Fibroblast of skin of left quadriceps (primary cell): ENCODE results near the gene WFS1.

Source experiments
- DNase-seq, 2 experiments: peaks; one replicate each; pipeline ENCODE4 v3.0.0-alpha.2; 2013; ENCODE audit warnings: low read depth in 2 of 2

Gene WFS1

GRCh38 chr4:6235901-6236640 lies 33.6 kb upstream of the WFS1 start:
- no peak for DNase-seq

DNA sequence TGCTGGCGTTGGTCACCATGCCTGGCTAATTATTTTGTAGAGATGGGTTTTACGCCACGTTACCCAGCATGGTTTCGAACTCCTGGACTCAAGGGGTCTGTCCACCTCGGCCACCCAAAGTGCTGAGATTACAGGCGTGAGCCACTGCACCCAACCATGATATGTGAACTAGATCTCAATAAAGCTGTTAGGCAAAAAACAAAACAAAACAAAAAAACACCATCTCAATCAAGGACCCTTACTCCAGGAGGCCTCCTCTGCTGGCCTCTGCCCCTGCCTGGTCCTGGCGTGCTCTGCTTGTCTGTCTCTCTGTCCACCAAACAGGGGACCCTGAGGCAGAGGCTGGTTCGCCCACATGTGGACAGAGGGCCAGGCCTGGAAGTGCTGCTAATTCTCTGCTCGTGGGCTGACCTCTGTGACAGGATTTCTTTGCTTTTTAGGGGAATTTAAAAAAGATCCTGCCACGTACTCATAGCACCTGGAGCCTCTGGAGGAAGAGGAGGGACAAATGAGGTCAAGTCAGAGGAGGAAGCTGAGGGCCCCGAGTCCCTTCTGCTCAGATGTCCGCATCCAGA lies 32.7 kb upstream of the WFS1 start:
- DNase-seq: no peak

DNA sequence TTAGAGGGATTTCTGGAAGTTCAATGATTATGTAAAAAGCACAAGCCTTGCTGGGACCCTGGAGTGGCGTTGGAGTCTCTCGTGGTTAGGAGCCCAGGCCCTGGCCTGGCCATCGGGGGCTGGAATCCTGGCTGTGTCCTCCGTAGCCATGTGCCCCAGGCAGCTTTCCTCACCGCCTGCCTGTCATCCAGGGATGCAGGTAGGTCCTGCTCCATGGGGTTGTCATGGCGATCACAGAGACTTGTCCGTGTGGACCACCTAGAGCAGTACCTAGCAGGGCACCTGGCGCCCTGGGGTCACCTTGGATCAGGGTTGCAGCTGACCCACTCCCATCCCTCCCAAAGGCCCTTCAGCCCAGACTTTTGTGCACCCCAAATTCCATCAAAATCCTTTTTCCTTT lies 30.2 kb upstream of the WFS1 start:
- DNase-seq: no peak

DNA sequence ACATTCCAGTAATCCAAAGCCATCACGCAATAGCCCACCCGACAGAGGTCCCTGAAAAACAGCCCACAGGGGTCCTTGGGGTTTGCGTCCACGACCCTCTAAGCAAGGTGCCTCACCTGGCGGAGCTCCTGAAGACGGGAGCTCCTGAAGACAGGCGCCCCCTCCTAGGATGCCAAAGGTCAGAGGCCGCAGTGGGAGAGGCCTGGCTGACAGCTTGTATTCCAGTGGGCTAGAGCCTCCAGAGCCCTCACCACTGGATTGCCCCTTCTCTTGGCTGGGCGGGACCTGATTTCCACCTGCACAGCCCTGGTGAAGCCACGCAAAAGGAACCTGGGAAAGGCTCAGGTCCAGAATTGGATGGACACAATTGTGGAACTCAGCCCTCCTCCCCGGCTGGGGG lies 29.7 kb upstream of the WFS1 start:
- DNase-seq: no peak

DNA sequence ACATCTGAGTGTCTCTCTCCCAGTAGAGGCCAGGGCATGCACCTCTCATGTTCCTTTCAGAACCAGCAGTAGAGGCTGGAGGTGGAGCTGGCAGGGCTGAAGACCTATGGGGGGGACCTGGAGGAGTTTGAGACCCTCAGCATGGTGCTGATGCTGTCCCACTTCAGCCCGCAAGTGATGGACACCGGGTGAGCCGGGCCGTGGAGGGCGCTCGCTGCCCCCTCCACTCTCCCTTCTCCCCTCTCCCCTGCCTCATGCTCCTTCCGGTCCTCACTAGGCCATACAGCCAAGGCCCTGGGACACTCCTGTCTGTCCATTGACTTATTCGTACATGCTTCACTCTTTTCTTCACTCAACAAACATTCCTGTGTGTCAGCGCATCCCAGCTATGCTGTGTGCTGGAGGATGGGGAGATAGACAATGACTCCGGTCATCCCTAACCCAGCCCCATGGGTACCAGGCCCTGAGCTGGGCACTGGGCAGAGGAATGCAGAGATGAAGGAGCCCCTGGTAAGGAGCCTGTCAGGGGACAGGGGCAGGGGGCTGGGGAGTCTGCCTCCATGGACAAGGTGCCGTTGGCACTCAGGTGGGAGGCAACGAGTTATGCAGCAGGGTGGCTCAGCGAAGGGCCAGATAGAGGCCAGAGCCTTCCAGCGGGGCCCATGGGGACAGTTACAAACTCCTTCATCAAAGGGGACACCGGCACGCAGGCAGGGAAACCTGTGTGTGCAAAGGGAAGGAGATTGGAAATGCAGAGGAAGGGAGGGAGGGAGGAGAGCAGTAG lies 28.4 kb upstream of the WFS1 start:
- no peak for DNase-seq

- DNase-seq: no peak
Measured at GRCh38 chr4:6242271-6243029, 27.2 kb upstream of the WFS1 start.

DNA sequence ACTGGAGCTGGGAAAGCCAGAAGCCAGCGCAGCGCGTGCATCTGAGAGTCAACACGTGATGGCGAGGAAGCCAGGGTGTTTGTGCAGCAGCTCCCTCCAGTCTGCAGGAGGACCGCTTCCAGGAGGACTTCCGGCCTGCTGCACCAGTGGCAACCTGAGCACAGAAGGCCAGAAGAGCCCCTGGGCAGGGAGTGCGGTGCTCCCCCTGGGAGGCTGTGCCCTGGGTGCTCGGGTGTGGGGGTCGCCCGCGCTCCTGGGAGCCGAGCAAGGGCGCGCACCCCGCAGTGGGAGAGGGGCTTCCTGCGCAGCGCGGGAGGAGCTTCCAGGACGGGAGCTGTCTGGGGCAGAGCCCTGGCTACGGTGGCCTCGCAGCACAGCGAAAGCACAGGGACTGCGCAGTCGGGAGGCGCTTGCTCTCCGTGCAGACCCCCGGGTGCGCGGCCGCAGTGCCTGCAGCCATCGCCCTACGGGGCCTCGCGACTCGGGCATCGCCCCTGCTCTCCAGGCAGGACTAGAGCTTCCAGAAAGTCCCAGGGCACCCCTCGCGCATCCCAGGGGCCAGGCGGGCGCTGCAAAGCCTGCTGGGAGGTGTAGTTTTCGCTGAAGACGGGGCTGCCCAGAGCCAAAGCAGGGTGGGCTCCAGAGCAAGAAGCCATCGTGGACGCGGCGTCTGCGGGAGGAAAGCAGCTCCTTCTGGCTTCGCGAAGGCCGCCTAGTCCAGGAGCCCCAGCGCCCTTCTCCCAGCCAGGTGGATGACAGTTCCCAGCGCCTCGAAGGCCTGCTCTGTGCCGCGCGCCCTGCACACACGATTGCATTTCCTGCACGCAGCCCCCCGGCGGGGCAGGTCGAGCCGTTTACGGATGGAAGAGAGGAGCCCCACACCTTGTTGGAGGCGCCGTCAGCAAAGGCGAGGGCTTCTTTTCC lies 24.1 kb upstream of the WFS1 start:
- no peak for DNase-seq

- no peak for DNase-seq
Measured at GRCh38 chr4:6246170-6246634, 23.4 kb upstream of the WFS1 start.

GRCh38 chr4:6248394-6248793 lies 21.3 kb upstream of the WFS1 start:
- no peak for DNase-seq

- DNase-seq: peak; percentile 35 to 40
Measured at GRCh38 chr4:6250235-6250983, 19.2 kb upstream of the WFS1 start.

GRCh38 chr4:6250984-6251295 lies 18.7 kb upstream of the WFS1 start:
- DNase-seq: no peak

- DNase-seq: no peak
Measured at GRCh38 chr4:6251365-6251764, 18.3 kb upstream of the WFS1 start.

DNA sequence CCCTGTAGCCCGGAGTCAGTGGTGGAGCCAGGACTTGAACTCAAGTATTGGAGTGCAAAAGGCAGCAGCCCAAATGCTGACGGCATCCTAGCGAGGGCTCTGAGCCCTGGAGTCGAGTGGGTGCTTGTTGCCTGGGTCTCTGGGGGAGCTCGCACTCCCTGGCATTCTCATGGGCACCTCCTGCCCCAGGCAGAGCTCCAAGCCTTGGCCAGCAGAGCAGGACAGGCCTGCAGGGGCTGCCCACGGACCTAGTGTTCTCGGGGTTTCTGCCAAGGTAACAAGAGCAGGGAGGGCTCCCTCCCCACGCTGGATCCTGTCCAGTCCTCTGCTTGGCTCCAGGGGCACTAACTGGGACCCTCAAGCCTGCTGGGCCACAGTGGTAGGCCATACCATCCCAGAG lies 17.6 kb upstream of the WFS1 start:
- no peak for DNase-seq

GRCh38 chr4:6253111-6253510 lies 16.5 kb upstream of the WFS1 start:
- no peak for DNase-seq

DNA sequence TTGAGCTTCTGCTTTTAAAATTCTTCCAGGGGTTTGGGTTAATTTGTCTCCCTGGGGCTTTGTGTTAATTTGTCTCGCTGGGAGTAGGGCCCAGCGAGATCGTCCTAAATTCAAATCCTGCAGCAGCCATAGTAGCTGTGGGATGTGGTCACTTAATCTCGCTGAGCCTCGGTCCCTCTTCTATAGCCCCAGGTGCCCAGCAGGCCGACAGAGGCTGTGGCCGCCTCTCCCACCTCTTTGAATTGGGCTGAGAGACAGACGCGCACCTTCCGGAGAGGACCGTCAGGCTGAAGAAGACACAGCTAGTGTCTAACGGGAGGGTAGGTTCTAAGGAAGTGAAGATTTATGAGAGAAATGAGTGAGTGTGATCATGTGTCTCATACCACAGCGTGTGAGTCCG lies 15.7 kb upstream of the WFS1 start:
- DNase-seq: no peak

DNA sequence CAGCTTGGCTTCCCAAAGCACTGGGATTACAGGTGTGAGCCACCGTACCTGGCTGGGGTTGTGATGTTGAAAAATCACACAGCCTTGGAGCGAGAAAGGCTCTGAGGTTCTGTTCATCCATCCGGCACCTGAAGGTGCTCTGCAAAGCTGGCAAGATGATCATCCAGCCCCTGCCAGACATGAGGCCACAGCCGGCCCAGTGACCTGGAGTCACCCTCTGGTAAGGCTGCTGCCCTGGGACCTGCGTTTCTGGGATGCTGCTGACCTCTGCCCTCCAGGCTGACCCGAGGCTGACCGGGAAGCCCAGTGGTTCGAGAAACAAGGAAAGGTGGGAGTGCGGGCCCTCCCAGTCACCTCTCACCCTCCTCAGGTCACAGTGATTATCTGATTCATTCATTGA lies 13.5 kb upstream of the WFS1 start:
- DNase-seq: no peak

DNA sequence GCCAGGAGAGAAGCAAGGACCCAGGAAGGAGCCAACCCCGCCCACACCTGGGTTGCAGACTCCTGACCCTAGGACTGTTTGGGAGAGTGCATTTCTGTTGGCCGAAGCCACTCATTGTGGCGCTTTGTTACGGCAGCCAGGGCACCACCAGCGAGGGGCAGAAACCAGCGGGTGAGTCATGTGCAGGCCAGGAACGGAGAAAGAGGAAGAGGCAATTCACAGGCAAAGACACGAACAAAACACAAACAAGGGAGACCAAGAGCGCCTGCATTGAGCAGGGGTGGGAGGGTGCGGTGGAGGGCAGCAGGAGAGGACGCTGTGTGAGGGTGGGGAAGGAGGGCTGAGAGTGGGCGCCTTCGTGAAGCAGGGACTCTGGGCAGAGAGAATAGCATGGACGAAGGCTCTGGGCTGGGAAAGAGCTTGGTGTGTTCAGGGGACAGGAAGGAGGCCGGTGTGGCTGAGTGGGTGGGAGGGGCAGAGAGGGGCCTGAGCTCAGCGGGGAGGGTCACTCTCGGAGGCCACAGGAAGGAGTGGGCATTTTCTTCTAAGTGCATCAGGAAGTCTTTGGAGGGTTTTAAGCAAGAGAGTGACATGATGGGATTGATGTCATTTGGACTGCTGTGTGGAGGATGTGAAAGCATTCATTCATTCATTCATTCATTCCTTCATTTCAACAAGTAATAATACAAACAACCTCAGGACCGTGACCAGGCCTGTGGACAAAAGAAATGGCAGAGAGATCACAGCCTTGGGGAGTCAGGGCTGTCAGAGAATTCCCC lies 12.2 kb upstream of the WFS1 start:
- DNase-seq: no peak

DNA sequence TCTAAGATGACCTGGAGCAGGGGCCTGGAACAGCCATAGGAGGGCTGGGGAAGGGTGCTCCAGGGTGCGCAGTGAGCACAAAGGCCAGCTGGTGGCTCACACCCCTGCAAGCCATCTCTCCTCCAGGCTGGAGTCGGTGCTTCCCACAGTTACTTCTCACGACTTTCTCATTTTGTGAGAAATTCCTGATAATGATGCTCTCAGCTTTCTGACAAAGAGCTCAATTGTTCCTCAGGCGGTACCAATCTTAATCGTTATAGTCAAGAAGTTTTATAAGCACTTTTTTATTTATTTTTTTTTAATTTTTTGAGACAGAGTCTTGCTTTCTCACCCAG lies 11.7 kb upstream of the WFS1 start:
- DNase-seq: no peak

DNA sequence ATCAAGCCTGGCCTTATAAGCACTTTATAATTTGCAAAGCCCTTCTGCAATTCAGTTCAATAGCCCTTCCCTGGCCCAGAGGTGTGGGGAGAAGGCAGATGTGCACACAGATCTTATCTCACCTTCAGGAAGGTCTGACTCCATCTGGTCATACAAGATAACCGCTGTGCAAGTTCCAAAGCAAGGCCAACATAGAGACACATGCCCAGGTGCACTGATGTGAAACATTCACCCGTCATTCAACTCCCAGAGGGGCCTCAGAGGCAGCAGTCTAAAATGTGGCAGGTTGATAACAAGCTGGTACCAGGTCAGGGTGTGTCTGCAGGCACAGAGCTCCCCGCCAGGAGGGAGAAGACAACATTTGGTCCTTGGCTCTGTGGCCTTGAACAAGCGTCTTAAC lies 10.9 kb upstream of the WFS1 start:
- DNase-seq: no peak

GRCh38 chr4:6259886-6260285 lies 9.8 kb upstream of the WFS1 start:
- no peak for DNase-seq
